Measurements from ENCODE around the gene CELSR1.

- TF ChIP-seq CTCF (IDR thresholded peaks at IDR 0.05) (no peak), EZH2 (IDR thresholded peaks at IDR 0.05; ENCODE audit: borderline replicate concordance, insufficient read depth, low read depth, low read length, poor library complexity, severe bottlenecking) (no peak)
These were observed 34.8 kb downstream of the CELSR1 start for GRCh38 chr22:46502440-46503175.
